ENCODE data around the gene DRD2.

GRCh38 chr11:113373981-113374560, 101.1 kb downstream of the DRD2 start:
- TF ChIP-seq CEBPB (IDR thresholded peaks at IDR 0.05) = no peak
- no peak for TF ChIP-seq EP300 (IDR thresholded peaks at IDR 0.05; ENCODE audit: borderline replicate concordance)
- TF ChIP-seq TAF1 (IDR thresholded peaks at IDR 0.05; ENCODE audit: low read depth) = no peak
- no peak for TF ChIP-seq REST (IDR thresholded peaks at IDR 0.05; ENCODE audit: low read depth)

All from Ishikawa (cell line).